GM21619 (cell line): ENCODE measurements around the gene ACE.

ENCODE experiments used
- ATAC-seq: cut with Tn5 transposase; IDR thresholded peaks from one replicate; pipeline ENCODE4 v1.9.1; 2021; ENCODE audit not compliant: unreplicated experiment

The ACE gene

GRCh38 chr17:63514477-63514876 lies 37.6 kb downstream of the ACE start:
- ATAC-seq = no peak

GRCh38 chr17:63514974-63515373 lies 38.1 kb downstream of the ACE start:
- no peak for ATAC-seq

- ATAC-seq = no peak
These were observed 38.6 kb downstream of the ACE start for GRCh38 chr17:63515426-63515825.

- no peak for ATAC-seq
These were observed 40.3 kb downstream of the ACE start for GRCh38 chr17:63516910-63517824.

GRCh38 chr17:63517825-63518534 lies 41.1 kb downstream of the ACE start:
- no peak for ATAC-seq

GRCh38 chr17:63519116-63519881 lies 42.4 kb downstream of the ACE start:
- ATAC-seq = no peak

- no peak for ATAC-seq
These were observed 43.4 kb downstream of the ACE start for GRCh38 chr17:63519972-63520882.

GRCh38 chr17:63523253-63523855 lies 46.5 kb downstream of the ACE start, which contains the start of gene KCNH6:
Gene KCNH6 (plus strand): TSS chr17:63523358. CDS start chr17:63523414, 56 bp downstream.
- no peak for ATAC-seq

GRCh38 chr17:63524051-63524450 lies 47.2 kb downstream of the ACE start:
- no peak for ATAC-seq

- ATAC-seq = no peak
These were observed 48.5 kb downstream of the ACE start for GRCh38 chr17:63525190-63525946.

- no peak for ATAC-seq
These were observed 50.0 kb downstream of the ACE start for GRCh38 chr17:63526861-63527260.

- ATAC-seq = no peak
These were observed 51.3 kb downstream of the ACE start for GRCh38 chr17:63528183-63528582.

GRCh38 chr17:63529711-63530556 lies 53.1 kb downstream of the ACE start:
- ATAC-seq = no peak

GRCh38 chr17:63530557-63531021 lies 53.7 kb downstream of the ACE start:
- ATAC-seq = no peak

- ATAC-seq = no peak
These were observed 54.4 kb downstream of the ACE start for GRCh38 chr17:63531022-63531965.

- no peak for ATAC-seq
These were observed 56.7 kb downstream of the ACE start for GRCh38 chr17:63533433-63534077.
